OCI-LY7 (cell line): ENCODE results near the gene UMAD1. TPM values are rescaled to one million over a fixed set of nuclear protein-coding genes. Genes with fewer than 3 reads are reported as not detected.

Source experiments
- BruUV-seq: library from RNA; stranded (reverse); fragments of 400-500 nt; replicated peaks from 2 replicates; lab custom pipeline; 2021; lab: Mats Ljungman, UMichigan
- CTCF ChIA-PET: fragments of 300-600 bp; sonication (Branson Sonifier 250); formaldehyde crosslinking; loops from one replicate; lab custom pipeline; 2022; ENCODE audit warnings: antibody characterized with exemption; ENCODE audit not compliant: unreplicated experiment; lab: Charles Lee
- POLR2A ChIA-PET: fragments of 300-600 bp; sonication (Branson Sonifier 250); formaldehyde crosslinking; loops from one replicate; lab custom pipeline; 2022; ENCODE audit warnings: antibody characterized with exemption; lab: Charles Lee
- DNase-seq: peaks from one replicate; pipeline ENCODE4 v3.0.0-alpha.2; 2015; ENCODE audit warnings: low spot score
- H2AFZ ChIP-seq: fragments of 200-600 bp; sonication (generic), shearing (Covaris generic); 2 replicates; pipeline ENCODE4 v1.6.1; 2014; ENCODE audit warnings: mild to moderate bottlenecking, antibody characterized with exemption, low read length, moderate library complexity
- H3K27ac ChIP-seq: fragments of 200-600 bp; sonication (generic); 2 replicates; pipeline ENCODE4 v1.5.1; 2014; ENCODE audit warnings: mixed run types, low read depth, mild to moderate bottlenecking, moderate library complexity, low read length, inconsistent platforms; ENCODE audit not compliant: poor library complexity, severe bottlenecking
- H3K36me3 ChIP-seq: fragments of 200-600 bp; sonication (generic); 2 replicates; pipeline ENCODE4 v1.6.1; 2014; ENCODE audit warnings: mild to moderate bottlenecking, antibody characterized with exemption, low read length, moderate library complexity, mixed read lengths; ENCODE audit not compliant: insufficient read depth
- H3K4me1 ChIP-seq: fragments of 200-600 bp; sonication (generic); 2 replicates; pipeline ENCODE4 v1.5.1; 2014; ENCODE audit warnings: mild to moderate bottlenecking, low read length; ENCODE audit not compliant: insufficient read depth, poor library complexity, severe bottlenecking
- H3K4me2 ChIP-seq: fragments of 200-600 bp; sonication (generic); 2 replicates; pipeline ENCODE4 v1.6.1; 2014; ENCODE audit warnings: mild to moderate bottlenecking, low read length
- H3K4me3 ChIP-seq: fragments of 200-600 bp; sonication (generic); 2 replicates; pipeline ENCODE4 v1.5.1; 2014; ENCODE audit warnings: mild to moderate bottlenecking, low read depth, low read length; ENCODE audit not compliant: poor library complexity, severe bottlenecking
- H3K79me2 ChIP-seq: fragments of 200-600 bp; sonication (generic); 2 replicates; pipeline ENCODE4 v1.6.1; 2016; ENCODE audit warnings: low read depth, mild to moderate bottlenecking, low read length, moderate library complexity, mixed read lengths; ENCODE audit not compliant: insufficient read depth
- H3K9me2 ChIP-seq: fragments of 200-600 bp; sonication (generic); 2 replicates; pipeline ENCODE4 v1.6.1; 2016; ENCODE audit warnings: mild to moderate bottlenecking, low read length, mixed read lengths; ENCODE audit not compliant: insufficient read depth
- H3K9me3 ChIP-seq: fragments of 200-600 bp; sonication (generic); 2 replicates; pipeline ENCODE4 v1.6.1; 2014; ENCODE audit warnings: mild to moderate bottlenecking, mixed run types, low read length, mixed read lengths
- H4K20me1 ChIP-seq: fragments of 200-600 bp; sonication (generic); 2 replicates; pipeline ENCODE4 v1.6.1; 2014; ENCODE audit warnings: mild to moderate bottlenecking, antibody characterized with exemption, low read length, moderate library complexity, mixed read lengths; ENCODE audit not compliant: insufficient read depth
- CTCF ChIP-seq: fragments of 200-600 bp; sonication (generic); conservative IDR thresholded peaks from 2 replicates; pipeline ENCODE4 v1.5.1; 2014; ENCODE audit warnings: mild to moderate bottlenecking, antibody characterized with exemption, low read length, moderate library complexity, mixed read lengths
- EZH2phosphoT487 ChIP-seq: fragments of 200-600 bp; sonication (generic); IDR thresholded peaks from 2 replicates; pipeline ENCODE4 v1.6.1; 2018; ENCODE audit warnings: low read depth, borderline replicate concordance, mild to moderate bottlenecking, mixed run types, antibody characterized with exemption, low read length, moderate library complexity, mixed read lengths
- intact Hi-C: fragments of 100-400 bp; cut with micrococcal nuclease; formaldehyde crosslinking; loops from one replicate; pipeline ENCODE4 v1.10.0; 2022; ENCODE audit not compliant: unreplicated experiment
- total RNA-seq, 2 experiments: library from RNA; depleted of rRNA in 1 of 2; stranded (reverse); fragments of >200 nt in 1 of 2; shearing (Covaris generic) in 1 of 2; gene quantifications; 2 replicates each; pipeline ENCODE4 v1.2.3, GENCODE V29; 2014 to 2022

The UMAD1 gene
- total RNA-seq, 2 experiments from 2014 or later: 8.7 to 15.2 TPM

- Histone ChIP-seq H4K20me1 (no peaks in the 10 kb centered on the region), H3K4me1 (peaks cover 6% of the 10 kb centered on the region), H3K27ac (peak overlapping the region; percentile 12), H3K4me3 (no peak overlapping the region), H2AFZ (no peak overlapping the region), H3K36me3 (peaks cover 5% of the 10 kb centered on the region), H3K4me2 (peak overlapping the region; percentile 27; the same call in 1 of the 2 replicates), H3K9me3 (no peaks in the 10 kb centered on the region), H3K9me2 (no peaks in the 10 kb centered on the region), H3K79me2 (no peaks in the 10 kb centered on the region)
- DNase-seq: peak; percentile 75
- TF ChIP-seq CTCF (peak; percentile 91), EZH2phosphoT487 (no peak)
- BruUV-seq: no TSS peak
- intact Hi-C loops: loop anchor here (1.0 kb wide), 5 partner anchors 80 to 536 kb away; no protein-coding TSS in a partner anchor
- CTCF ChIA-PET: interaction anchor here (0.7 to 1.8 kb wide), 8 partner anchors 14 to 508 kb away, joined by 3 to 7 read pairs (median 5); no protein-coding TSS in a partner anchor
- POLR2A ChIA-PET: interaction anchor here (0.5 to 2.3 kb wide), 28 partner anchors 9 to 615 kb away, joined by 3 to 9 read pairs (median 4); partner anchors contain the start of gene GLCCI1
Observed at GRCh38 chr7:7681191-7681935, 40.8 kb downstream of the UMAD1 start.

- POLR2A ChIA-PET: interaction anchor here (0.6 to 2.3 kb wide), 17 partner anchors 8 to 535 kb away, joined by 3 to 9 read pairs (median 5); partner anchors contain the start of gene GLCCI1
- Histone ChIP-seq H3K79me2 (no peaks in the 10 kb centered on the region), H2AFZ (no peak overlapping the region), H3K36me3 (peaks cover 5% of the 10 kb centered on the region), H3K9me2 (no peaks in the 10 kb centered on the region), H3K4me3 (no peak overlapping the region), H3K9me3 (no peaks in the 10 kb centered on the region), H4K20me1 (no peaks in the 10 kb centered on the region), H3K4me1 (peaks cover 6% of the 10 kb centered on the region), H3K4me2 (peak overlapping the region; percentile 27; the same call in 1 of the 2 replicates), H3K27ac (no peak overlapping the region)
- DNase-seq: no peak
- intact Hi-C loops: loop anchor here (1.0 kb wide), 5 partner anchors 79 to 535 kb away; no protein-coding TSS in a partner anchor
- no TSS peak for BruUV-seq
- no peak for TF ChIP-seq EZH2phosphoT487
- TF ChIP-seq CTCF: no peak
- CTCF ChIA-PET: interaction anchor here (1.0 to 1.8 kb wide), 6 partner anchors 15 to 508 kb away, joined by 3 to 7 read pairs (median 5); no protein-coding TSS in a partner anchor
Observed at GRCh38 chr7:7681936-7682329, 41.4 kb downstream of the UMAD1 start.
